Erythroblast (primary cell): Measurements from ENCODE around the gene ARGLU1.

Experiments used
- DNase-seq, 2 experiments: peaks; one replicate each; lab custom pipeline; 2025; lab: John Stamatoyannopoulos, UW
- GATA1 ChIP-seq: IDR thresholded peaks from 2 replicates; pipeline ENCODE4 v1.6.1; 2011; ENCODE audit warnings: low read depth, mild to moderate bottlenecking, control low read depth, low read length, moderate library complexity
- POLR2A ChIP-seq: IDR thresholded peaks from 2 replicates; pipeline ENCODE4 v1.6.1; 2011; ENCODE audit warnings: mild to moderate bottlenecking, low read length

Gene ARGLU1

DNA sequence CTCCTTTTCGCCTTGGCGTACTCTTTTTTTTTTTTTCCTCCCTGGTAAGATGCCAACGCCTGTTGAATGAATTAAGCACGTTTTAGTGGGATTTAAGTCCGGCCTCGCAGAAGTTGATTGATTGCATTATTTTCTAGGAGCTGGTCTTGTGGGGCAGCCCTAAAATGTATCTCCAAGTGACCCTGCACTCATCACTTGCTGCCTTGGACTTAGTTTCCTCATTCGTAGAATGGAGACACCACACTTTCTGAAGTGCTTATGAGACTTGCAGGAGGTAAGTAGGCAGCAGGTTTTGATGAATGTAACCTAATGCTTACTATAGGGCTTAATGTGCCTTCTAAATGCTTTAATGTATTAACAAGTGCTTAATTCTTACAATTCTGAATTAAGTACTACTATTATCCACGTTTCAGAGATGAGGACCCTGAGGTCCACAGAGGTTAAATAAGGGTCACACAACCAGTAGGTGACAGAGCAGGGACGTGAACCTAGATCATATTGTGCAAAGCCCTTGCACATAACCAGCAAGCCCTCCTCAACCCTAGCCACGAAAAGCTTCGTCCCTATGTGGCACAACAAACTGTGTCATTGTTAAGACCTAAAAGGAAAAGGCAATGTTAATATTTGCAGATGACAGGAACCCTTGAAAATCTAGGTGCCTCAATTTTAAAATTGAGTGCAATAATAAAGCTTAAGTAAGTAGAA lies 514 bp upstream of the ARGLU1 start:
- peak in 1 of 2 experiments; percentile 31 for DNase-seq
- TF ChIP-seq GATA1: no peak
- TF ChIP-seq POLR2A: peak; percentile 77

DNA sequence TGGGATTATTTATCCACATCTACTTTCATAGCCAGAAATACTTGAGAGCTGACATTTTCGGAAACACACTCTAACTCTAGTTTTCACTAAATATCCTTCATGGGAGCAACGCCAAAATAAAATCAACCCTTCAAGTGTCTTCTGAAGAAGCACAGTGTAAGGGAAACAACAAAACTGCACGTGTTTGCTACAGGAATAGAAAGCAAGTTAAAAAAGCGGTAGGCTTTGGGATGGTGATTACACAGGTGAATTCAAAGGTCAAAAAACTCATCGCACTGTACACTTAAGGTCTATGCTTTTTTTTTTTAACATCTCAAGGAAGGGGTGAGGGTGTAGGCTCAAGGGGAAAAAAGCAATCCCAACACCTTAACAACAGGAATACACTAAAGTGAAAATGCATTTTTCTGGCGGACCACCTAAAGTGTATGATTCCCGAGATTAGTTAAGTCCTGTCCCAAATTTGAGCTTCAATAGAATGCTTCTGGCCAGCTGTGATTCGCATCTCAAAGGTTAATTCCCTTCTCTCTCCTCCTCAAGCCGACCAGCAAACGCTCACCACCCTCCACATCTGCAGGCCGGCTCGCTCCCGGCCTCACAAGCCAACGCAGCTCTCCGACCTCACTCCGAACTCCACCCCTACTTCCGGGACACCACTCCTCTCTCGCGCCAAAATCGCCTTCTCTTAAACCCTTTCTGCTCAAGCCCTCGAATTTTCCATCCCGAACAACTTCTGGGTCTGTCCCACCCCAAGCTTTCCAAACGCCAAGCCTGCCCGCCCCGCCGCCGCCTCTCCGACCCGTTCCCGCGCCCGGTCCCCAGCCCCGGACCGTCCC lies 1.1 kb downstream of the ARGLU1 start:
- DNase-seq: peak; percentile 77 to 78
- no peak for TF ChIP-seq POLR2A
- no peak for TF ChIP-seq GATA1

DNA sequence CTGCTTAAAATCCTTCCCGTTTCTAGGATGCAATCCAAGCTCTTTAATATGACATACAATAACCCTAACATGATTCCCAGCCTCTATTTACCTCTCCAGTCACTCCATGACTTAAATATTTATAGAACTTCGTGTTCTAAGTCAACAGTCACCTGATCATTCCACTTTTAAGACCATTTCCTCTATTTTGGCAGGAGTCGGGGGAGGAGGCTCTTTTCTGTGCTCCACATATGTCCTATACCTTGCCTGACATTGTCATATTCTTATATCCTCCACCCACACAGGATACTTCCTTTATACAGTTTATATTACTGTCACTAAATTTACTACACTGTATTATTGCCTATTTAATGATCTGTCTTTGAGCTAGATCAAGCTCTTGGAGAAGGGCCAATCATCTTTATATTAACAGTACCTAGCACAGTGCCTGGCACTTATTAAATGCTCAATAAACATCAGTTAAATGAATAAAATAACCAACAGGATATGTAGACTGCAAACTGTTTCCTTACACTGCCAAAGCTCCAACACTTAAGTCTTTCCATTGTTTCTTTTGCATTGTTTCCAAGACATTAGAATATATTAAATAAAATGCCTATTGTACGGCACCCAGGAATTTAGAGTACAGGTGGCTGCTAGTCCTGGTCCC lies 2.7 kb downstream of the ARGLU1 start:
- no peak for DNase-seq
- TF ChIP-seq GATA1 (no peak), POLR2A (no peak)

DNA sequence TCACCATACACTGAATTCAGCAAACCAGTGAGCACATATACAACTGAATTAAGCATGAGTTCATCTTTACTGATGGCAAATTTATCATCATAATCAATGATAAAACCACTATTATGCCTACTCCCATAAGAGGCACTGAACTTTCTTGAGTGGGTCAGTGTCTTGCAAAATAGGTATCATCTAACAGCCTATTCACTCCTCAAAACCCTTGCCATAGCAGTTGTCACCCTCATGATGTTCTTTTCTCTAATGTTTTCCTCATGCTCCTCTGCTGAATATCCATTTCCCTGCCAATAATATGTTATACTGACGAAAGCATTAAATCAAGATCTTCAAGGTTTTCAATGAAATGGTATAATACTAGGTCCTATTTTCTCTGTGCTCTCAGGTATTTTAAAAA lies 5.6 kb downstream of the ARGLU1 start:
- TF ChIP-seq POLR2A: no peak
- no peak for TF ChIP-seq GATA1
- DNase-seq: no peak

DNA sequence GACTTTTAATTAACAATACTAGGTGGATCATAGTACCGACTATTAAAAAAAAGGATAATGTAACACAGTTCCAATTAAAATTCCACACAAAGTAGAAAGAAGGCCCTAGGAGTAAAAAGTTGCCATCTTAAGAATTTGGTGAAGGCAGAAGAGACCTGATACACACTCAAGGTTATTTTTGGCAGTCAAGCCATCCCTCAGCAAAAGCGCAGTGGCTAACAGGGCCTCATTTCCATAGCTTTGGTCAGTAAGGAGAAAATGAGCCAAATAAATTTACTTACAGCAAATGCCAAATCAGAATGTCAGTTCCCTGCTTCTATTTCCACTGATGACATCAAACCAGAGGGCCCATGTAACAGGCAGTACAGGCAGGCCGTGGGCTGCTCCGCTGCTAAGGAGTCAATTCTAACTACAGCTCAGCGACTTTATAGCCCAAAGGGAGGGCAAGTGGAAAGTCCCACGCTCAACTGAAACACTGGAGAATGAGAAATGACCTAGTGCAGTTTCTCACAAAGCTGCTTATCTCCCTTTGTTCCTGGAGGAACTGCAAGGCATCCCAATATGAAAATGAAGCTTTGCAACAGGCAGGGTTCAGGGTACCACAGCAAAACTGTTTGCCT lies 6.3 kb downstream of the ARGLU1 start:
- TF ChIP-seq GATA1 (no peak), POLR2A (no peak)
- DNase-seq: peak in 1 of 2 experiments; percentile 6

DNA sequence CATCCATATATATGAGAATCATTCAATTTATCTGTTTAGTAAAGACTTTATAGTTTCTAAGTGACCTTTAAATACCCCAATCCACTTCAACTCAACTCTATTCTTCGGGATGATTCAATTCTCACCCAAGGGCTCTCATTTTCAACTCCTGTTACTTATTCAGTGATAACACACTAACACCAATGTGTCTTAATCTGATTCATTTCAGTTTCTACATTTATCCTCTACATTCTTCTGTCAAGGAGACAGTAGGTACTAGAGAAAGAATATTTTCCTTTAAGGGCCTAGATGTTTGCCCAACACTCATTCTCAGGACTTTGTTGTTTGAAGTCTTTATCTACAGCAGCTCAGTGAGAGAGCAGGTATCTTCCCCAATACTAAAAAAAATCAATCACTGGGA lies 7.1 kb downstream of the ARGLU1 start:
- no peak for TF ChIP-seq GATA1
- no peak for TF ChIP-seq POLR2A
- no peak for DNase-seq

DNA sequence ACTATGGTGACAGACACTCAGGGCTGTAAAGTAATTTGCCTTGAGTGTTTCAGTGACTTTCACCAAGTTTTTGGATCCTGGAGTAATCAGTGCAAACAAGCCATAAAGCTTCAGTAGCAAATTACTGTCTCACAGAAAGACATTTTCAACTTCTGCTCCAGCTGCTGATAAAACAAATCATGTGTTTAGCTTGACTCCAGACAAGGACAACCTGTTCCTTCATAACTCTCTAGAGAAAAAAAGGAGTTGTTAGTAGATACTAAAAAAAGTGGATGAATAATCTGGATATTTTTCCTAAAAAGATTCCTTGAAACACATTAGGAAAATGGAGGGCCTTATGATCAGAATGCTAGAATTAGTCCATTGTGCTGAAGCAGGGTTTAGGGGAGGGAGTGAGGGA lies 9.4 kb downstream of the ARGLU1 start:
- TF ChIP-seq POLR2A: no peak
- no peak for TF ChIP-seq GATA1
- DNase-seq: no peak

DNA sequence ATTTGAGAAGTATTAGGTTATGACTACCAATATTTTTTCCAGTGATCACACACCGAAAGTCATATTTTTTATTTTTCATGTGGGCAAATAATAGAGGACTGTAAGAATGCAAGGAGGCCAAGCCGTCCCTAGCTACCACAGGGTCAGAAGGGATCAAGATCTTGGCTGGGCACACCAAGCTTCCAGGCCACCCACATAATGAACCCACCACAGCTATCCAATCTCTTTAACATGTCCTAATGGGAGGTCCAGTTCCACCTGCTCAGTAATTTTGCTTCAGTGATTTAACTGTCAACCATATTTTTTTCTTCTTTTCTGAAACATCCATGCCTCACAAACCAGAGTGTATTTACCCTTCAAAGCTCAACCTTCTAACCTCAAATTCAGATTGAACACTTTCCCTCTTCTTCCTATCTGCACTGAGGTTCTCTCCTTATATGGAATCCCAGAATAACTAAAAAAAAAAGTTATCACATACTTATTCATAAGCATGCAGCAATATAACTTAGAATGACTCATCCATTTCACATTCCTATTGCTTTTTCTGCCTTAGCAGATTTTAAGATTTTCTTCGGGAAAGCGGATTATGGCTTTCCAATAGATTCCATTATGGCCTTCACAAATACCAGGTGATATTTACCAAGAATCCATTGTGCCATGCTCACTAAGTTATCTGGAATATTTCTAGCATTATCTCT lies 12.2 kb downstream of the ARGLU1 start:
- TF ChIP-seq GATA1 (no peak), POLR2A (no peak)
- DNase-seq: no peak

DNA sequence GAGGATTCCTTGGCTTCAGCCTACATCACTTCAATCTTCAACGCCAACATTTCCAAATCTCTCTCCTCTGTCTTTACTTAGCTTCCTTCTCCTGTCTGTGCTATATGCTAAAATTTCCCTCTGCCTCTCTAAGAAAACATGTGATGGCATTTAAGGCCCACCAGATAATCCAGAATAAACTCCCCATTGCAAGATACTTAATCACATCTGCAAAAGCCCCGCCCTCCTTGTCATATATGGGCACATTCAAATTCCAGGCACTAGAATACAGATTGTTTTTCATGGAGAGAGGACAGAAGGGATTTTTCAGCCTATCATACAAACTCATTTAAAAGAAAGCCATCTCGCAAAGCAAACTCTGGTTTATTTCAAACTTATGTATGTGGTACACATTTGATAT lies 16.2 kb downstream of the ARGLU1 start:
- TF ChIP-seq POLR2A (no peak), GATA1 (no peak)
- DNase-seq: no peak

DNA sequence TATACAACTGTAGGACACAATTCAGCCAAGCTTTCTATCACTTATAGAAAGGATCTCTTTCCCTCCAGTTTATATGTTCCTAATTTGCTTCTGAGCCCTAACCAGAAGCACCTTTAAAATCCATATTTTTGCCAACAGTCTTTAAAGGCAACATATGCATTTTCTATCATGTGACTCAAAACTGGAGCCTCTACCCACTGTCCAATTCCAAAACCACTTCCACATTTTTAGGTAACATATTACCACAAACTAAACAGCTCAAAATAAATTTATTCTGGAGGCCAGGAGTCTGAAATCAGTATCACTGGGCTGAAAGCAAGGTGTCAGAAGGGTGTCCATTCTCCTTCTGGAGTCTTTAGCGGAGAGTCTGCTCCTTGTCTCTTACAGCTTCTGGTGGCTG lies 16.6 kb downstream of the ARGLU1 start:
- TF ChIP-seq GATA1 (no peak), POLR2A (no peak)
- DNase-seq: no peak

DNA sequence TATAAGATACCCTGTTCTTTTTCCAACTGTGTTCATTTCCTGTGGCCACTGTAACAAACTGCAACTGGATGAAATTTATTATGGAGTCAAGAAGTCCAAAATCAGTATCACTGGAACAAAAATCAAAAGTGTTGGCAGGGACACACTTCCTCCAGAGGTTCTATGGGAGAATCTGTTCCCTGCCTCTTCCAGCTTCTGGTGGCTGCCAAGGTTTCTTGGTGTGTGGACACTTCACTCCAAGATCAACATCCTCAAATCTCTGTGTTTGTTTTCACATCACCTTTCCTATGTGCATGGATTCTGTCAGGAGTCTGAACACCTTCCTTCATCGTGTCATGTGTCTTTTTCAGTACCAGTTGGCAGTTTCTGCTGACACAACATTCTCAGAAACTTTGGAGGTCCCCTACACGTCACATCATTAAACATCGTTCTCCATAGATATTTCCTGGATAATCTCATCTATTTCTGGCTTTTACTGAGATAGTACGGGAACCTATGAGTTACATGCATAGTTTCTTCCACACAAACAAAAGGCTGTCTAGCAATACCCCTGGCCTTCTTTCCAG lies 17.3 kb downstream of the ARGLU1 start:
- DNase-seq: no peak
- no peak for TF ChIP-seq POLR2A
- TF ChIP-seq GATA1: no peak

DNA sequence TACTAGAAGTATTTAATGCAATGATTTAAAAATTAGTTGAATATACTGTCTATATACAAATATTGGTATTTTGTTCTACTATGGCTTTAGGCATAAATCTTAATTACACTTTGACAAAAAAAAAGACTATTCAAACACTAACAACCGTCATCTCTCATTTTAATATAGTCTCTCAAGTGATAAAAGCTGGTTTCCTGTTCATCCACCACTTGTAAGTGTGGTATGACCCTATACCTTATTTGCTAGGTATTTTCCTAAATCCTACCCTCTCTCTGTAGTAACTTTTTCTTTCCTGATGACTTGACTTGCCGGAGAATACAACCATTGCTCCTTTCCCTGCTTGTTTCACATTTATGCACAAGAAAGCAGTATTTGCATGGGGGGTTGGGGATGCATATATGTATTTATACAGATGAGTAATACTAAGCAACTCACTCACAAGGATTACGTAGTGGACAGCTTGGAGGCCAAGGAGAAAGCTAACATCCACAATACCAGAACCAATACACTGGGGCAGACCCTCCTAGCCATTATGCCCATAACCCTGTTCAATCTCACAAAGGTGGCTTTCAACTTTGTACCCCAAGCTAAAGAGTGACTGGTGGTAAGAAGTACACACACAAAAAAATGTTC lies 19.8 kb downstream of the ARGLU1 start:
- DNase-seq: no peak
- TF ChIP-seq POLR2A: no peak
- no peak for TF ChIP-seq GATA1
